Measurements from ENCODE around the gene ZCCHC2. TPM values are rescaled to one million over a fixed set of nuclear protein-coding genes. Genes with fewer than 3 reads are reported as not detected.

ZCCHC2 gene
- total RNA-seq, 4 donors from 2014 or later, result 9.3 to 15.3 (median 11.3) TPM

GRCh38 chr18:62618735-62619134, 95.9 kb downstream of the ZCCHC2 start:
- intact Hi-C loops (cut with DNase I), result no loop called here
- peaks cover 0 to 8% (median 0%) of the 10 kb centered on the region in 4 donors for H3K27me3 ChIP-seq
- H3K4me3 ChIP-seq, result no peak overlapping the region
- no peak for TF ChIP-seq CTCF (IDR thresholded peaks at IDR 0.05)
- no peak for TF ChIP-seq POLR2A (IDR thresholded peaks at IDR 0.05)
- no peaks in the 10 kb centered on the region for H3K36me3 ChIP-seq
- H3K27ac ChIP-seq, result no peak overlapping the region
- H3K4me1 ChIP-seq, result no peaks in the 10 kb centered on the region
- 58% methylated on average over 1 of the region's 1 CpG; no CpG with 5 or more reads in 1 of the 2 donors for WGBS, 2 donors
- no peaks in the 10 kb centered on the region for H3K9me3 ChIP-seq
- no peak for DNase-seq

- Histone ChIP-seq H3K36me3 (no peaks in the 10 kb centered on the region), H3K27me3 (peaks cover 0 to 3% (median 0%) of the 10 kb centered on the region in 4 donors), H3K27ac (peak overlapping the region in 2 of 4 donors; percentile 5 to 44), H3K4me1 (peaks cover 0 to 10% (median 0%) of the 10 kb centered on the region in 3 donors), H3K4me3 (no peak overlapping the region), H3K9me3 (no peaks in the 10 kb centered on the region)
- no peak for DNase-seq
- WGBS, 2 donors, result 57 to 70% methylated on average over 12 of the region's 12 CpGs
- intact Hi-C loops (cut with DNase I), result no loop called here
- TF ChIP-seq CTCF (IDR thresholded peaks at IDR 0.05) (no peak), POLR2A (IDR thresholded peaks at IDR 0.05) (no peak)
Observed at GRCh38 chr18:62621546-62621945, 98.7 kb downstream of the ZCCHC2 start.

- Histone ChIP-seq H3K4me1 (peaks cover 0 to 10% (median 0%) of the 10 kb centered on the region in 3 donors), H3K9me3 (no peaks in the 10 kb centered on the region), H3K36me3 (no peaks in the 10 kb centered on the region), H3K27me3 (no peaks in the 10 kb centered on the region), H3K4me3 (no peak overlapping the region), H3K27ac (peak overlapping the region in 1 of 4 donors; percentile 42)
- DNase-seq, result no peak
- no peak for TF ChIP-seq POLR2A (IDR thresholded peaks at IDR 0.05)
- intact Hi-C loops (cut with DNase I), result no loop called here
- WGBS, 2 donors, result 18 to 27% methylated on average over 5 of the region's 5 CpGs
Observed at GRCh38 chr18:62625019-62625418, 102.2 kb downstream of the ZCCHC2 start.

Other genes starting within 250 kb of the ZCCHC2 start
- gene TNFRSF11A, start 197.7 kb upstream of the ZCCHC2 start, total RNA-seq, result 1 to 10 TPM; 1.9 to 5.6 (median 3.6) TPM
- 10 to 100 TPM; 10.1 to 16.6 (median 14.9) TPM for gene PHLPP1, start 192.5 kb downstream of the ZCCHC2 start, total RNA-seq

All from esophagus squamous epithelium (tissue), 5 donors.